GM21381 (cell line): ENCODE results near the gene KCNJ12.
"Not testable (repeated sequence)": the region's sequence is repeated elsewhere in the genome, so short reads cannot be mapped to it uniquely, and the experiment has no call there.

Experiments used
- ATAC-seq: cut with Tn5 transposase; IDR thresholded peaks from one replicate; pipeline ENCODE4 v1.9.1; 2021; ENCODE audit warnings: mild to moderate bottlenecking, moderate library complexity; ENCODE audit not compliant: unreplicated experiment

KCNJ12 gene

GRCh38 chr17:21404956-21405731, 29.0 kb downstream of the KCNJ12 start:
- ATAC-seq, result not testable (repeated sequence)

DNA sequence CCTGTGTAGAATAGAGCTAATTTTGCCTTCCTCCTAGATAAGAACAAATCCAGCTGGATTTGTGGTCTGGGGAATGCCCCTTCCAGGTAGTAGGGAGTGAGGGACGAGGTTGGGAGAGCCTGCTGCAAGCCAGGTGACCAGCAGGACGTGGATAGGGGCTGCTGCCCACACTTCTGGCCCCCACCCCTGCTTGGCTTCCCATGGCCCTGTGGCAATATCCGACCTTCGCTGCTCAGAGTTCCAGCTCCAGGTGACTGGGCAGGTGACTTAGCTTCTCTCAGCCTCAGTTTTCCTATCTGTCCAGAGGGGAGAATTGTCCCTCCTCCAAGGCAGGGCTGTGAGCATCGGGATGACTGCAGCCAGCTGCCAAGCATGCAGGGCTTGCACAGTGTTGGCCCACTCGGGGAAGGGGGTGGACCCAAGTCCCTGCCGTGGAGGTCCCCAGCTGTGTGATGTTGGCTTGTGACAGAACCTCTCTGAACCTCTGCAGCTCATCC, 29.8 kb downstream of the KCNJ12 start:
- ATAC-seq, result not testable (repeated sequence)

DNA sequence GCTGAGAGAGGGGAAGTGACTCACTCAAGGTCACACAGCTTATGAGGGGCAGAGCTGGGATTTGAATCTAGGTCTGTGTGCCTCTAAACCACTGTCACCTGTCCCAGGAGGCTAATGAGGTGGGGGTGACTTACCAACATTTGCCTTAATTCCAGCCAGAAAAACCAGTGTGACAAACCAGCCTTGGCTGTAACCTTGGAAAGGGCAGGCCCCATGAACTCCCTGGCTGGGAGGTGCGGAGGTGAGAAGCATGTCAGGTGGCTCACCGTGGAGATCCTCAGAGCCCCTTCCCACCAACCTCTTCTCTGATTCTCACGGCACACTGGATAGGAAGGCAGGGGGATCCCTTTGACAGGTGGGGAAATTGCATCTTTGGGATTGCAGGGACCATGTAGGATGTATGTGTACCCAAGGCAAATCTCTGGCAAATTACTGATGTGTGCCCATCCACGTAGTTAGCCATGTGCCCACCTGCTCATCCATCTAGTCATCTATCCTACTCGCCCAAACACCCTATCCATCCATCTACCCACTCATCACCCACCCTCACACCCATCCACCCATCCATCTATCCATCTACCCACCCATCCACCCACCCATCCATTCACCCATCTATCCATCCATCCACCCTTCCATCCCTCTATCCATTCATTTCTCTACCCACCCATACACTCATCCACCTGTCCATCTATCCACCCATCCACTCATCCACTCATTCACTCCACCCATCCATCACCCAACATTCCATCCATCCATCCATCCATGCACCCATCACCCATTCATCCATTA, 30.7 kb downstream of the KCNJ12 start:
- not testable (repeated sequence) for ATAC-seq

GRCh38 chr17:21407752-21408151, 31.6 kb downstream of the KCNJ12 start:
- ATAC-seq, result not testable (repeated sequence)

DNA sequence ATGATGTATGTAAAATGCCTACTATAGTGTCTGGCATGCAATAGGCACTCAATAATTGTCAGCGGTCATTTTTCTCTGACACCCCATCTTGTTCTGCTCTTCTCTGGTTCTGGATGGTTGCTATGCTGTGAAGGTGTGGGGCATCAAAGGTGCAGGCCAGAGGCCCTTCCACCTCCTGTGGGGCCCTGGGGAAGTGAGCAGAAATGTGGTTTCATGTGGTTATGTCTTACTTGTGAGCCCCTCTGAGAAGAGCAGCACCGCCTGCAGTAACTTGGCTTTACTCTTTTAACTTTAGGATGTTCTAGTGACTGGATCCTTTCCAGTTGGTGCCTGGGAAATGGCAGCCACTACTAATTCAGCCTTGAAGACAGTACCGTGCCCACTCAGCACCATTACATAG, 32.1 kb downstream of the KCNJ12 start:
- not testable (repeated sequence) for ATAC-seq

DNA sequence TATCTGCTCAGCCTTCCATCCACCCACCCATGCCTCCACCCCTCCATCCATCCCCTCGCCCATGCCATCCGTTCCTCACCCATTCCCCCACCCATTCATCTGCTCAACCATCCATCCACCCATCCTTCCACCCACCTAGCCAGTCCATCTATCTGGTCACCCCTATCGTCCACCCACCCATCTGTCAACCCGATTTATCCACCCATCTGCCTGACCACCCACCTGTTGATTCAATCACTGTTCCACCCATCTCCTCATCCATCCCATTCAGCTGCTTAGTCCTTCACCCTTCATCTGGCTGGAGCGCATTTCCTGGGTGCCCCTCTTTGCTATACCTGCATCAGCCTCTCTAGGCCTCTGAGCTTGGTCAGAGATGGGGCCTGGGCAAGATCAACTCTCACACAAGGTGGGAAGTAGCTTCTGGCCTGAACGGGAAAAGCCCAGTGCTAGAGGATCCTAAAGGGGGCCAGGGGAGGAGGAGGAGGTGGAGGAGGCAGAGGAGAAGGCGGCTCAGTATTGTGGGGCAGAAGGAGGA, 32.7 kb downstream of the KCNJ12 start:
- ATAC-seq, result not testable (repeated sequence)

GRCh38 chr17:21409388-21409787, 33.2 kb downstream of the KCNJ12 start:
- ATAC-seq, result not testable (repeated sequence)

DNA sequence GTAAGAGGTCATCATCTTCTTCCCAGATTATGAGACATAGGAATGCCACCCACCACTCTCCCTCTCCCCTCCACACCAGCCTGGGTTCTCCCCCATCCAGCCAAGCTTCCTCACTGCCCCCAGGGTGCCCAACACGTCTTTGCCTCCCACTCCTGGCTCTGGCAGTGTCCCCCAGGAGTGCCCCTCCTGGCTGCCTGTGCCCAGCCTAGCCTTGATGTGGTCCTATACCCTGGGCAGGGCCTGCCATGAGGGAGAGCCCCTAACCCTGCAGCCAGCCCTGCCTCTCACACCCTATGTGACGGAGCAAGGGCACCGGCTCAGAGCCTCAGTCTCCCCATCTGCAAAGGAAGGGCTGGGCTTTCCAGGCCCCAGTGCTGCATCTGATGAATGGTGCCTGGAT, 33.8 kb downstream of the KCNJ12 start:
- ATAC-seq, result not testable (repeated sequence)

- not testable (repeated sequence) for ATAC-seq
Measured at GRCh38 chr17:21410371-21410770, 34.2 kb downstream of the KCNJ12 start.

- ATAC-seq, result not testable (repeated sequence)
Measured at GRCh38 chr17:21410906-21411678, 34.9 kb downstream of the KCNJ12 start.

- not testable (repeated sequence) for ATAC-seq
Measured at GRCh38 chr17:21411679-21412205, 35.6 kb downstream of the KCNJ12 start.

- ATAC-seq, result not testable (repeated sequence)
Measured at GRCh38 chr17:21412207-21412681, 36.1 kb downstream of the KCNJ12 start.

GRCh38 chr17:21413570-21414279, 37.6 kb downstream of the KCNJ12 start:
- not testable (repeated sequence) for ATAC-seq

DNA sequence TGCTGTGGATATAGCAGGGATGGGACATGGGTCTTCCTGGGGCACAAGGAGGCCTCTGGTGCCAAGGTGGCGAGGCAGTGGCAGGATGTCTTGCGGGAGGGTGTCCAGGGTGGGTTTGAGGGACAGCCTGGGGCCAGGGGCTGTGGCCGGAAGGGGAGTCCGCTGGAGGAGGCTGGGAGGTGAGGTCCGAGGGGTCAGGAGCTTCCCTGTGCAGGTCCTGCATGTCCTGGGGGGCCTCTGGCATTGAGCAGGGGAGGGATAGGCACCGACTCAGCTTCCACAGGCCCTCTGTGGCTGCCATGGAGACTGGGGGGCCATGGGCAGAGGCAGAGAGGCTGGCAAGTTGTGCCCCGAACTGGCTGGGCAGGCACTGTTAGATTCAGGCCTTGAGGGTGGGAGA, 38.5 kb downstream of the KCNJ12 start:
- not testable (repeated sequence) for ATAC-seq

GRCh38 chr17:21415166-21415990, 39.2 kb downstream of the KCNJ12 start:
- not testable (repeated sequence) for ATAC-seq

DNA sequence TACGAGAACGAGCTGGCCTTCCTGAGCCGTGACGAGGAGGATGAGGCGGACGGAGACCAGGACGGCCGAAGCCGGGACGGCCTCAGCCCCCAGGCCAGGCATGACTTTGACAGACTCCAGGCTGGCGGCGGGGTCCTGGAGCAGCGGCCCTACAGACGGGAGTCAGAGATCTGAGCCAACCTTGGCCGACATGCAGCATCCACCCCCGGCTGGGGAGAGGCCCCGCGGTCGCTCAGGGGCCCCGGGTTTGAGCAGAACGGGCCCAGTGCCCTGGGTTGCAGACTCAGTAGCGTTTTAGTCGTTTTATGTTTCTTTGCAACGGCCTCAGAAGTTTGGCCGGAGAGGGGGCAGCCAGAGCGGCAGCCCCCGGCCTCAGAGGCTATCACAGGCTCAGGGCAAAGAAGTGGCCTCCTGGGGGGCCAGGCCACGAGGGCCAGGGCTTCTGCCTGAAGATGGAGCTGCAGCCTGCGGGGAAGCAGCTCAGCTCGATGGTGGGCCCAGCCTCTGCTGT, 40.4 kb downstream of the KCNJ12 start:
- ATAC-seq, result not testable (repeated sequence)

- ATAC-seq, result not testable (repeated sequence)
Measured at GRCh38 chr17:21417349-21417748, 41.2 kb downstream of the KCNJ12 start.

DNA sequence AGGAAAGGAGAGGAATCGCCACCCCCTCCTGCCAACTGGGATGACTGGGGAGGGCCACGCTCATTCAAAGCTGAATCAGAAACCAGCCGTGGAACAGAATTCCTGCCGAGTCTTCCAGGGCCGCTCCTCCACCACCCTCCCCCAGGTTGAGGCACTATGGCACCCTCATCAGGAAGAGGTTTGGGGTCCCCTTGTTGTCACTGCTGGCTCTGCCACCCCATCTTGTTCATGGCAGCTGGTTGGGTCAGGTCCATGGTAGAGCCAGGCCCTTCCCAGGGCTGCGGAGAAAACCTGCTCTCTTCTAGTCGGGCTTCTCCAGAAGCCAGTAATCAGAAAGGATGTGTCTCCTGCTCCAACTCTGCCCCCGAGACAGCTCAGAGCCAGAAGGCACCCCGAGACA, 41.8 kb downstream of the KCNJ12 start:
- no peak for ATAC-seq
